ENCODE measurements around the gene FAM229B.
"Not testable (repeated sequence)": the region's sequence is repeated elsewhere in the genome, so short reads cannot be mapped to it uniquely, and the experiment has no call there.

The FAM229B gene

GRCh38 chr6:112087136-112087911 lies at the start of gene FAM229B, which contains the start of gene TUBE1:
Gene FAM229B (plus strand): TSS chr6:112087591. CDS start chr6:112099284, 11,693 bp downstream.
Gene TUBE1 (minus strand): TSS chr6:112087482. CDS start chr6:112087434, 48 bp downstream.
- peak; percentile 77 to 95 for DNase-seq

- DNase-seq, result no peak
These were observed 49.6 kb upstream of the FAM229B start for GRCh38 chr6:112037783-112038216.

GRCh38 chr6:112038268-112038667 lies 49.1 kb upstream of the FAM229B start:
- no peak for DNase-seq

GRCh38 chr6:112038756-112039430 lies 48.5 kb upstream of the FAM229B start:
- no peak for DNase-seq

- DNase-seq, result no peak
These were observed 48.0 kb upstream of the FAM229B start for GRCh38 chr6:112039431-112039770.

- no peak for DNase-seq
These were observed 46.4 kb upstream of the FAM229B start for GRCh38 chr6:112040956-112041355.

GRCh38 chr6:112041535-112041934 lies 45.9 kb upstream of the FAM229B start:
- DNase-seq, result no peak

- peak; percentile 87 to 93 for DNase-seq
These were observed 44.1 kb upstream of the FAM229B start for GRCh38 chr6:112043032-112044007.

GRCh38 chr6:112044196-112044595 lies 43.2 kb upstream of the FAM229B start:
- DNase-seq, result no peak

- no peak for DNase-seq
These were observed 42.5 kb upstream of the FAM229B start for GRCh38 chr6:112044856-112045255.

GRCh38 chr6:112047523-112047922 lies 39.9 kb upstream of the FAM229B start:
- DNase-seq, result not testable (repeated sequence)

- DNase-seq, result no peak
These were observed 38.2 kb upstream of the FAM229B start for GRCh38 chr6:112049026-112049799.

- no peak for DNase-seq
These were observed 37.4 kb upstream of the FAM229B start for GRCh38 chr6:112049996-112050395.

- no peak for DNase-seq
These were observed 37.0 kb upstream of the FAM229B start for GRCh38 chr6:112050429-112050828.

- DNase-seq, result not testable (repeated sequence)
These were observed 36.1 kb upstream of the FAM229B start for GRCh38 chr6:112051251-112051740.

GRCh38 chr6:112054001-112054400 lies 33.4 kb upstream of the FAM229B start, which contains the start of gene CCN6:
Gene CCN6 (plus strand): TSS chr6:112054104. CDS start chr6:112054358, 254 bp downstream.
- DNase-seq, result no peak

GRCh38 chr6:112054555-112055190 lies 32.7 kb upstream of the FAM229B start:
- no peak for DNase-seq

GRCh38 chr6:112058243-112059032 lies 29.0 kb upstream of the FAM229B start:
- no peak for DNase-seq

GRCh38 chr6:112061605-112062004 lies 25.8 kb upstream of the FAM229B start:
- no peak for DNase-seq

- no peak for DNase-seq
These were observed 24.4 kb upstream of the FAM229B start for GRCh38 chr6:112062966-112063365.

Data from NCI-H446 (cell line).